Cortex of kidney (tissue), 1 donor: Measurements from ENCODE around the gene KRTAP13-4.

Experiments used
- DNase-seq: peaks from one replicate; lab custom pipeline; 2025; lab: John Stamatoyannopoulos, UW

The KRTAP13-4 gene

GRCh38 chr21:30430170-30430655, at the start of gene KRTAP13-4:
Gene KRTAP13-4, plus strand, starts transcription at chr21:30430220. Its CDS starts 56 bp downstream, at chr21:30430276.
- no peak for DNase-seq

GRCh38 chr21:30382201-30382600, 47.8 kb upstream of the KRTAP13-4 start:
- no peak for DNase-seq

GRCh38 chr21:30391492-30392025, 38.5 kb upstream of the KRTAP13-4 start:
- DNase-seq = no peak

GRCh38 chr21:30395731-30396130, 34.3 kb upstream of the KRTAP13-4 start, which contains the start of gene KRTAP13-1:
Gene KRTAP13-1, plus strand, starts transcription at chr21:30396031. Its CDS starts 56 bp downstream, at chr21:30396087.
- DNase-seq = no peak

GRCh38 chr21:30408782-30409494, 21.1 kb upstream of the KRTAP13-4 start:
- DNase-seq = no peak

GRCh38 chr21:30415993-30416392, 14.0 kb upstream of the KRTAP13-4 start:
- no peak for DNase-seq

GRCh38 chr21:30425826-30426225, 4.2 kb upstream of the KRTAP13-4 start, which contains the start of gene KRTAP13-3:
Gene KRTAP13-3, minus strand, starts transcription at chr21:30425926. Its CDS starts 14 bp downstream, at chr21:30425912.
- no peak for DNase-seq

GRCh38 chr21:30426731-30427130, 3.3 kb upstream of the KRTAP13-4 start:
- DNase-seq = no peak

GRCh38 chr21:30434033-30434631, 4.1 kb downstream of the KRTAP13-4 start:
- no peak for DNase-seq

- no peak for DNase-seq
Observed at GRCh38 chr21:30437010-30437565, 7.1 kb downstream of the KRTAP13-4 start.

- DNase-seq = no peak
Observed at GRCh38 chr21:30439975-30440374, 10.0 kb downstream of the KRTAP13-4 start, which contains the start of gene KRTAP15-1. Gene KRTAP15-1, plus strand, starts transcription at chr21:30440275. Its CDS starts 53 bp downstream, at chr21:30440328.

GRCh38 chr21:30443226-30443625, 13.2 kb downstream of the KRTAP13-4 start:
- DNase-seq = no peak

GRCh38 chr21:30444204-30444603, 14.2 kb downstream of the KRTAP13-4 start:
- no peak for DNase-seq

GRCh38 chr21:30447056-30447455, 17.0 kb downstream of the KRTAP13-4 start:
- DNase-seq = no peak

- DNase-seq = no peak
Observed at GRCh38 chr21:30448514-30448913, 18.5 kb downstream of the KRTAP13-4 start.

- no peak for DNase-seq
Observed at GRCh38 chr21:30463713-30464112, 33.7 kb downstream of the KRTAP13-4 start.

- no peak for DNase-seq
Observed at GRCh38 chr21:30468900-30469714, 39.1 kb downstream of the KRTAP13-4 start.

GRCh38 chr21:30478004-30478403, 48.0 kb downstream of the KRTAP13-4 start:
- DNase-seq = no peak

- DNase-seq = no peak
Observed at GRCh38 chr21:30479259-30479658, 49.2 kb downstream of the KRTAP13-4 start.

GRCh38 chr21:30480145-30480544, 50.1 kb downstream of the KRTAP13-4 start, which contains the start of gene KRTAP19-1:
Gene KRTAP19-1, minus strand, starts transcription at chr21:30480367. Its CDS starts 50 bp downstream, at chr21:30480317.
- no peak for DNase-seq
